Retinal pigment epithelial cell (primary cell): ENCODE results near the gene BNIP1.
"Not testable (repeated sequence)": the region's sequence is repeated elsewhere in the genome, so short reads cannot be mapped to it uniquely, and the experiment has no call there.

Experiments
- DNase-seq: peaks from one replicate; pipeline ENCODE4 v3.0.0-alpha.2; 2010; ENCODE audit warnings: low read depth
- H3K4me3 ChIP-seq: 2 replicates; pipeline ENCODE4 v1.5.1; 2011; ENCODE audit warnings: mild to moderate bottlenecking, low read length, control low read depth, moderate library complexity
- CTCF ChIP-seq: conservative IDR thresholded peaks from 2 replicates; pipeline ENCODE4 v1.5.1; 2011; ENCODE audit warnings: low read depth, low read length, control low read depth, inconsistent platforms

The BNIP1 gene

DNA sequence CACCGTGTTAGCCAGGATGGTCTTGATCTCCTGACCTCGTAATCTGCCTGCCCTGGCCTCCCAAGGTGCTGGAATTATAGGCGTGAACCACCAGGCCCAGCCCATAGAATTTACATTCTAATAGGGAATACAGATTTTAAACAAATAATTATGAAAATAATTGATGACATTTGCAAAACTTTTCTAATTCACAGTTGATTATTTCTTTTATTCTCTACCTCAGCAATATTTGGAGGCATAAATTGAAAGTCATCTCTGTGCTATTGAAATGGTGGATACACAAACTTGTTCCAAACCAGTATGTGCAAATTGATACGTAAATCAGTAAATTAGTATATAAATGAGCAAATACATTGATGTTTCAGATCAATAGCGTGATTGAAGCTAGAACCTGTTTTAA is 8.2 kb downstream of the BNIP1 start:
- TF ChIP-seq CTCF, result no peak
- H3K4me3 ChIP-seq, result no peak overlapping the region
- no peak for DNase-seq

DNA sequence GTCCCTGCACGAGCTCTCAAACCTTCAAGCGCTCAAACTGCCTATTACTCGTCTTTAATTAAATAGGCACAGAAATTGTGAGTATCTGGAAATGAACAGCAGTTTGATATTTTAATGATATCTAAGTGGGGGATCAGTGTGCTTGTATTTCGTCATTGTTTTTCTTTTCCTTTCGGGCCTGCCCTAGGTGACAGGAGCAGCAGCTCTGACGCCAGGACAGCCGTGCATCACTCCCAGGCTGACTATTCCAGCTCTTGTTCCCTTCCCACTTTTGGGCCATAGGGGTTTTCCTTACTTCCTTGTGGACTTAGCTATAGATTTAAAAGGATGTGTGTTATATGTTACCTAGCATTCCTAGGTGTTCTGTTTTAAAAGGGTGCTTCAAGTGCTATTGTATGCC is 9.5 kb downstream of the BNIP1 start:
- DNase-seq, result no peak
- no peak overlapping the region for H3K4me3 ChIP-seq
- no peak for TF ChIP-seq CTCF

- not testable (repeated sequence) for DNase-seq, H3K4me3 ChIP-seq
Measured at GRCh38 chr5:173154619-173155018, 10.3 kb downstream of the BNIP1 start.

DNA sequence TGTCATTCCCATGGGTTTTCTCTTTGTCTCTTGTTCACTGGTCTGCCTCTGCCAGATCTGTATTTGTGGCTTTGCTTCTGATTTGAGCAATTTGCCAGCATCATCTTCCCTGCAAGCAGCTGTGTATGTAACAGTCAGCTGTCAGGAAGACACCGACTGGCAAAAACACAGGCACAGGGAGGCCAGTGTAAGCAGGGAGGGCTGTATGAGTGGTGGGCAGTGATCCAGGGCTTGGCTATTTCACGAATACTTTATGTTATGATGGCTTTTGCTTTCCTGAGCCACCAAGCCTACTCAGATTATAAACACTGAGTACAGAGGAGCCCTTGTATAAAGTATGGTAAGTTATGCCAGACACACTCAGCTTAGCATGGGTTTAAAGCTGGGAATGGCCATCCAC is 11.6 kb downstream of the BNIP1 start:
- DNase-seq, result no peak
- TF ChIP-seq CTCF, result no peak
- no peak overlapping the region for H3K4me3 ChIP-seq

DNA sequence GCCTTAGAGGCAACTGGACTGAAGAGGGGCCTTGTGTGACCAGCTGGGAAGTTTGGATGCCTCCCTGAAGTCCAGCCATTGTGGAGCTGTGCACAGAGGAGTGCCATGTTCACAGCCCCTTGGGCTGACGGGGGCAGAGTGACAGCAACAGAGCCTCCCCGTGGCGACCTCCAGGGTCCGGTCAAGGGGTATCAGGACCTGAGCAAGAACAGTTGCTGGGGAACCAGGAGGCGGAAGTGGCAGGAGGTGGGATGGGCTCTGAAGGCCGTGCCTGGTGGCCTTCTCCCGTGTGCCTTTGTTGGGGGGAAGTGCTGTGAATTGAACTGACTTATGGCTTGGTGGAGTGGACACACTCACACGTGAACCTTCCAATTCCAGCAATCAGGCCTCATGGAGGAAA is 14.0 kb downstream of the BNIP1 start:
- TF ChIP-seq CTCF, result no peak
- H3K4me3 ChIP-seq, result no peak overlapping the region
- no peak for DNase-seq

DNA sequence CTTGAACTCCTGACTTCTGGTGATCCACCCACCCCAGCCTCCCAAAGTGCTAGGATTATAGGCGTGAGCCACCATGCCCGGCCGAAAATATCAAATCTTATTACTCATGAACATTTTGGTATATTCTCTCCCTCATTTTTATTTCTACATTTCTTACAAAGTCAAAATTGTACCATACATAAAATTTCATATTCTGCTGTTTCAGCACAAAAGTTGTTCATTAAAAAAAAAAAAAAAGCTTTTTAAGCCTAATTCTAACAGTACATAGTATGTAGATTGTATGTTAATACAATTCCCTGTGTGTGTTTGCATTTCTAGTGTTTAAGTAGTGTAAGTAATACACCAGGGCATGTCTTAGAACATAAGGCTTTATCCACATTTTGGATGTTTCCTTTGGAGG is 14.9 kb downstream of the BNIP1 start:
- TF ChIP-seq CTCF, result no peak
- H3K4me3 ChIP-seq, result no peak overlapping the region
- no peak for DNase-seq

GRCh38 chr5:173161148-173161547 is 16.8 kb downstream of the BNIP1 start:
- no peak overlapping the region for H3K4me3 ChIP-seq
- no peak for TF ChIP-seq CTCF
- no peak for DNase-seq

- TF ChIP-seq CTCF, result no peak
- H3K4me3 ChIP-seq, result no peak overlapping the region
- no peak for DNase-seq
Measured at GRCh38 chr5:173163219-173163618, 18.9 kb downstream of the BNIP1 start.
